Memory B cell (primary cell): Measurements from ENCODE around the gene SPRTN.

ENCODE experiments used
- ATAC-seq: fragments of 150-1000 bp; cut with Tn5 transposase; 2 replicates; pipeline ENCODE4 v1.10.0; 2021; ENCODE audit warnings: low read depth, mild to moderate bottlenecking, moderate library complexity
- DNase-seq, 2 donors: peaks; one replicate each; pipeline ENCODE4 v3.0.0; 2022; ENCODE audit warnings: low spot score in 2 of 2
- H3K27ac Mint-ChIP-seq: one replicate; pipeline ENCODE4 v1.8.0; 2022; ENCODE audit warnings: mild to moderate bottlenecking, moderate library complexity, mixed read lengths
- H3K27me3 Mint-ChIP-seq: one replicate; pipeline ENCODE4 v1.8.0; 2022; ENCODE audit warnings: mixed read lengths
- H3K36me3 Mint-ChIP-seq: one replicate; pipeline ENCODE4 v1.8.0; 2022; ENCODE audit warnings: mild to moderate bottlenecking, mixed read lengths
- H3K4me1 Mint-ChIP-seq: one replicate; pipeline ENCODE4 v1.8.0; 2022; ENCODE audit warnings: mixed read lengths
- H3K4me3 Mint-ChIP-seq: one replicate; pipeline ENCODE4 v1.8.0; 2022; ENCODE audit warnings: mild to moderate bottlenecking, moderate library complexity, mixed read lengths
- H3K9me3 Mint-ChIP-seq: one replicate; pipeline ENCODE4 v1.8.0; 2022; ENCODE audit warnings: mixed read lengths

SPRTN gene

GRCh38 chr1:231351816-231352215, 13.7 kb downstream of the SPRTN start:
- no peaks in the 10 kb centered on the region for H3K4me1 Mint-ChIP-seq
- peaks cover 17% of the 10 kb centered on the region for H3K36me3 Mint-ChIP-seq
- no peaks in the 10 kb centered on the region for H3K9me3 Mint-ChIP-seq
- DNase-seq = no peak
- no peak overlapping the region for H3K27ac Mint-ChIP-seq
- no peak overlapping the region for H3K4me3 Mint-ChIP-seq
- H3K27me3 Mint-ChIP-seq = no peaks in the 10 kb centered on the region
- ATAC-seq = no peak

DNA sequence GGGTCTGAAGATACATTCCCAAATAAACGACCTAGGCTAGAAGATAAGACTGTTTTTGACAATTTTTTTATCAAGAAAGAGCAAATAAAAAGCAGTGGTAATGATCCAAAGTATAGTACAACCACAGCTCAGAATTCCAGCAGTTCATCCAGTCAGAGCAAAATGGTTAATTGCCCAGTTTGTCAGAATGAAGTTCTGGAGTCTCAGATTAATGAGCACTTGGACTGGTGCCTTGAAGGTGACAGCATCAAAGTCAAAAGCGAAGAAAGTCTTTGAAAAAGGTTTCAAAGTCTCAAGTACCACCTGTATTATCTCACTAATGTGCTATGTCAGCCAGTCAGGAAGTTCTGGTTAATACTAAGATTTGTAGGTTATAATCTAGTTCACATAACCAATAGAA, 15.0 kb downstream of the SPRTN start:
- H3K4me3 Mint-ChIP-seq = no peak overlapping the region
- peaks cover 15% of the 10 kb centered on the region for H3K36me3 Mint-ChIP-seq
- H3K27me3 Mint-ChIP-seq = no peaks in the 10 kb centered on the region
- peaks cover 5% of the 10 kb centered on the region for H3K4me1 Mint-ChIP-seq
- no peak overlapping the region for H3K27ac Mint-ChIP-seq
- ATAC-seq (no peak), DNase-seq (no peak)
- no peaks in the 10 kb centered on the region for H3K9me3 Mint-ChIP-seq

- DNase-seq (no peak), ATAC-seq (no peak)
- H3K27ac Mint-ChIP-seq = no peak overlapping the region
- H3K9me3 Mint-ChIP-seq = no peaks in the 10 kb centered on the region
- no peak overlapping the region for H3K4me3 Mint-ChIP-seq
- H3K36me3 Mint-ChIP-seq = peaks cover 11% of the 10 kb centered on the region
- H3K27me3 Mint-ChIP-seq = no peaks in the 10 kb centered on the region
- peaks cover 5% of the 10 kb centered on the region for H3K4me1 Mint-ChIP-seq
These were observed 16.4 kb downstream of the SPRTN start for GRCh38 chr1:231354330-231355020.

DNA sequence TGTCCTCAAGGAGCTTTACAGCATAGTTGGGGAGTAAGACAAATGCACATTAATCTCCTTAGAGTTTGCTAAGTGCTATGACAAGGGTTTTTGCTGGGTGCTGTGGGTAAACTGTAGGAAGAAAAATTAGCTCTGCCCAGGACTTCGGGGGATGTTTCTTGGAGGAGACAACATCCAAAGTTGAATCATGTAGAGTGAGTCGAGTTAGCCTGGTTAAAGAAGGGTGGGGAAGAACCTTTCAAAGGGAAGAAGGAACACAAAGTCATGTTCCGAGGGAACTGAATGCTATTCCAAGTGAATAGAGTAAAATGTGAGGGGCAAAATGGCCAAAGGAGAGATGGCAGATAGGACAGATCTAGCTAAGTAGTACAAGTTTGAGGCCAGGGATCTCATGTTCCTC, 17.1 kb downstream of the SPRTN start:
- no peak overlapping the region for H3K27ac Mint-ChIP-seq
- H3K9me3 Mint-ChIP-seq = no peaks in the 10 kb centered on the region
- H3K4me1 Mint-ChIP-seq = peaks cover 5% of the 10 kb centered on the region
- ATAC-seq = no peak
- H3K36me3 Mint-ChIP-seq = peaks cover 11% of the 10 kb centered on the region
- no peaks in the 10 kb centered on the region for H3K27me3 Mint-ChIP-seq
- DNase-seq = no peak
- H3K4me3 Mint-ChIP-seq = no peak overlapping the region

DNA sequence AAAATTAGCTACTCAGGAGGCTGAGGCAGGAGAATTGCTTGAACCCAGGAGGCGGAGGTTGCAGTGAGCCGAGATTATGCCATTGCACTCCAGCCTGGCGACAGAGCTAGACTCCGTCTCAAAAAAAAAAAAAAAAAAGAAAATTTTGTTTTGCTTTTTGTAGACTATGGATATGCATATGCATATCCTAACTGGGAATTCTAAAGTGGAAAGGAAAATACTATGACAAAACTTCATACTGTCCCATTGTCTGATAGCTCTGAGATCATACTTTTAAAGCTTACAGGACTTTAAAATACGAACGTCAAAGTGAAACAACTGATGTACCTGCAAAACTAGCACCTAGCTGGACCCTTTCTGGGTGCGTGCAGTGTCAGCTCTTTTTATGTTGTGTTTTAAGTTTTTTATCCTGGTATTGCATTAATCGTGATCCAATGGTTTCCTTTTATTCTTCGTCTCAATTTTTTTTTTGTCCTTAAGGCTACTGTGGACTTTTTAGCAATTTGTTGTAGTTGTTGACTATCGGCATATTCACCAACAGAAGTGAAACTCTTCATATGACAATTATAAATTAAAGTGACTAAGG, 19.2 kb downstream of the SPRTN start:
- ATAC-seq (no peak), DNase-seq (no peak)
- Mint-ChIP-seq H3K4me3 (no peak overlapping the region), H3K36me3 (peaks cover 12% of the 10 kb centered on the region), H3K27me3 (no peaks in the 10 kb centered on the region), H3K27ac (no peak overlapping the region), H3K9me3 (no peaks in the 10 kb centered on the region), H3K4me1 (peaks cover 5% of the 10 kb centered on the region)

- Mint-ChIP-seq H3K36me3 (peaks cover 10% of the 10 kb centered on the region), H3K9me3 (no peaks in the 10 kb centered on the region), H3K4me1 (peaks cover 5% of the 10 kb centered on the region), H3K27ac (no peak overlapping the region), H3K4me3 (no peak overlapping the region), H3K27me3 (no peaks in the 10 kb centered on the region)
- peak; percentile 13 to 40 for DNase-seq
- ATAC-seq = peak; percentile 87
These were observed 19.8 kb downstream of the SPRTN start for GRCh38 chr1:231357831-231358354.

- H3K36me3 Mint-ChIP-seq = peaks cover 9% of the 10 kb centered on the region
- peak overlapping the region; percentile 50 for H3K27ac Mint-ChIP-seq
- no peak for DNase-seq
- peaks cover 5% of the 10 kb centered on the region for H3K4me1 Mint-ChIP-seq
- no peak overlapping the region for H3K4me3 Mint-ChIP-seq
- no peaks in the 10 kb centered on the region for H3K9me3 Mint-ChIP-seq
- ATAC-seq = no peak
- no peaks in the 10 kb centered on the region for H3K27me3 Mint-ChIP-seq
These were observed 21.0 kb downstream of the SPRTN start for GRCh38 chr1:231359113-231359512.

- peaks cover 15% of the 10 kb centered on the region for H3K36me3 Mint-ChIP-seq
- peak overlapping the region; percentile 65 for H3K27ac Mint-ChIP-seq
- no peaks in the 10 kb centered on the region for H3K9me3 Mint-ChIP-seq
- DNase-seq = no peak
- ATAC-seq = no peak
- H3K27me3 Mint-ChIP-seq = no peaks in the 10 kb centered on the region
- no peak overlapping the region for H3K4me3 Mint-ChIP-seq
- peaks cover 7% of the 10 kb centered on the region for H3K4me1 Mint-ChIP-seq
These were observed 24.2 kb downstream of the SPRTN start for GRCh38 chr1:231362325-231362724.

DNA sequence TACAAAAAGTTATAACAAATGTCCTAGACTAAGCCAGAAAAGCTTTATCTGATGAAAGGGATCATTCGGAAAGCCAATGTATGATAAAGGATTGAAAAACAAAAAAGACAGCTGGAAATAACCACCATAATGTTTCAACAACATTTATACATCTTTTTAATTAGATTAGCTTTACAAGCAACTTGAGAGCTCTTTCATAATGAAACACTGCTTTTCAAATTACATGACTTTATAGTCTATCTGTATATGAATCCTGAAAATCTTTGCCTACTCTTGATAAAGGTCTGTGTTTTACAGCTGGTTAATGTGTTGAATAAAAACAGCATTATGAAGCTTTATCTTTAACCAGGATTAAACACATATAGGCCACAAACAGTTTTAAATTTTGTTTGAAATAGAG, 25.5 kb downstream of the SPRTN start:
- H3K27ac Mint-ChIP-seq = no peak overlapping the region
- H3K9me3 Mint-ChIP-seq = no peaks in the 10 kb centered on the region
- no peak overlapping the region for H3K4me3 Mint-ChIP-seq
- H3K4me1 Mint-ChIP-seq = peaks cover 2% of the 10 kb centered on the region
- H3K36me3 Mint-ChIP-seq = peaks cover 20% of the 10 kb centered on the region
- ATAC-seq (no peak), DNase-seq (no peak)
- no peaks in the 10 kb centered on the region for H3K27me3 Mint-ChIP-seq

DNA sequence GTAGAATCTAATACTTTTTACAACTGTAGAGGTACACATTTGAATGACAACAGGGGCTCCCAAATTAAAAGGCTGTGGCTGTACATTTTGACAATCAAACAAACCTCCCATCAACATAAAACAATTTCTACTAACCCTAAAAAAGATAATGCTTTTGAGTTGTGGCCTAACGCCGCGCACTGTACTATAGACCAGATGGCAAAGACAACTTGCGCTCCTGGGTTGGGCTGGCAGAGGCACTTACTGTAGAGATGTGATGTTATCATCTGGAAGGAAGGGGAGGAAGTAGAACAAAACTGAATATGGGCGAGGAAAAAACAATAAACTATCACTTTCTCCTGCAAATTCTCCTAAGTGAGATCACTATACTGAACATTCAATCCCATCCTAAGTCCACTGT, 26.1 kb downstream of the SPRTN start:
- DNase-seq = no peak
- ATAC-seq = no peak
- Mint-ChIP-seq H3K36me3 (peaks cover 20% of the 10 kb centered on the region), H3K27ac (no peak overlapping the region), H3K27me3 (no peaks in the 10 kb centered on the region), H3K4me3 (no peak overlapping the region), H3K9me3 (no peaks in the 10 kb centered on the region), H3K4me1 (peaks cover 4% of the 10 kb centered on the region)

DNA sequence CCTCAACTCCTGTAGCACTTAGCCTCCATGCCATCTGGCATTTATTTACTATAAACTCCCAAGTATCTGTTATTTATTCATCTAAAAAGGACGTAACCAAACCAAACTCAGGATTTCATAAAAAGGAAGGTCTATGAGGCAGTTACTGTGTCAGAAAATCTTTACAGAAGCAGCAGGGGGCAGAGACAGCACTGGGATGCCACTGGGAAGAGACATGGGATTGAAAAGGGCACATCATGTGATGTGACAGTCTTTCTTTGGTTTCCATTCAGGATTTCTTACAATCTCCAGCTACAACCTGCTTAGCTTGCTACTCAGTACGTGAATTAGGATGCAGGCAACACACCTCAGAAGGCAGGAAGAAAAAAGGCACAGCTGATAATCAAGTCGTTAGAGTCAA, 31.2 kb downstream of the SPRTN start:
- no peaks in the 10 kb centered on the region for H3K9me3 Mint-ChIP-seq
- H3K27ac Mint-ChIP-seq = no peak overlapping the region
- H3K27me3 Mint-ChIP-seq = no peaks in the 10 kb centered on the region
- H3K4me3 Mint-ChIP-seq = no peak overlapping the region
- peaks cover 8% of the 10 kb centered on the region for H3K4me1 Mint-ChIP-seq
- ATAC-seq (no peak), DNase-seq (no peak)
- peaks cover 15% of the 10 kb centered on the region for H3K36me3 Mint-ChIP-seq

- H3K27ac Mint-ChIP-seq = no peak overlapping the region
- no peak for DNase-seq
- no peak overlapping the region for H3K4me3 Mint-ChIP-seq
- no peak for ATAC-seq
- peaks cover 9% of the 10 kb centered on the region for H3K36me3 Mint-ChIP-seq
- no peaks in the 10 kb centered on the region for H3K27me3 Mint-ChIP-seq
- H3K9me3 Mint-ChIP-seq = no peaks in the 10 kb centered on the region
- peaks cover 16% of the 10 kb centered on the region for H3K4me1 Mint-ChIP-seq
These were observed 34.4 kb downstream of the SPRTN start for GRCh38 chr1:231372501-231372900.

DNA sequence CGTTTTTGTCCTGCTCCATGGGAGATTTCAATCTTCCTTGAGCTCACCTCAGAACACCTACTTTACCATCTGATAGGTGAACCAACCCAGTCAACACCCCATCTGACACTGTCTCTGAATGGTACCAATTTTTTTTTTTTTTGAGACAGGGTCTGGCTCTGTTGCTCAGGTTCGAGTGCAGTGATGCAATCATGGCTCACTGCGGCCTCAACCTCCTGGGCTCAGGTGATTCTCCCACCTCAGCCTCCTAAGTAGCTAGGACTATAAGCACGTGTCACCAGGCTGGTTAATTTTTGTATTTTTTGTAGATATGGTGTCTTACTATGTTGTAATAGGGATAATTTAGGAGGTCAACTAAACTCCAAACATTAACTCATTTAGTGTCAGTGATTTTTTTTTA, 36.3 kb downstream of the SPRTN start:
- H3K27me3 Mint-ChIP-seq = no peaks in the 10 kb centered on the region

GRCh38 chr1:231376101-231376500, 38.0 kb downstream of the SPRTN start:
- Mint-ChIP-seq H3K9me3 (no peaks in the 10 kb centered on the region), H3K27ac (peak overlapping the region; percentile 47), H3K27me3 (no peaks in the 10 kb centered on the region), H3K4me3 (no peak overlapping the region), H3K36me3 (peaks cover 6% of the 10 kb centered on the region), H3K4me1 (peaks cover 32% of the 10 kb centered on the region)
- DNase-seq = no peak
- ATAC-seq = no peak

More for the DNA sequence above, 36.3 kb downstream of the SPRTN start:
- DNase-seq = no peak
- Mint-ChIP-seq H3K4me1 (peaks cover 26% of the 10 kb centered on the region), H3K36me3 (peaks cover 6% of the 10 kb centered on the region), H3K27ac (no peak overlapping the region), H3K4me3 (no peak overlapping the region), H3K9me3 (no peaks in the 10 kb centered on the region)
- no peak for ATAC-seq
